Measurements from ENCODE around the gene NXPH3.

Gene NXPH3

DNA sequence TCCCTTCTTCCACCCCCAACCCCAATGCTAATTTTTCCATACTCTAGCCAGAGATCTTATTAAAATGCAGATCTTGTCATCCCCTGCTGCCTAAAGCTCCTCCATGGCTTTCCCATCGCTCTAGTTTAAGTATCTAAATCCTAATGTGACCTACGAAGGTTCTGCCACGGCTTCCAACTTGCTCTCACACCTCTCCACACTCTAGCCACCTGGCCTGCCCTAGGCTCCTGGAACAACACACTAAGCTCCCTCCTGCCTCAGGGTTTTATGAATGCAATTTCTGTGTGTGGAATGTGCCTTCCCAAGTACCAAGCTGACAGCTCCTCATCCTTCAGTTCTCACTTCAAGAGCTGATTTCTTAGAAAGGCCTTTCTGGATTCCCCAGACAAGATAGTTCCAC, 16.6 kb downstream of the NXPH3 start:
- POLR2A ChIA-PET: no interaction called here
- CTCF ChIA-PET: interaction anchor here (1.4 to 2.5 kb wide), 2 partner anchors 11 to 35 kb away, joined by 5 to 7 read pairs; no protein-coding TSS in a partner anchor
- TF ChIP-seq, protein P1, sequence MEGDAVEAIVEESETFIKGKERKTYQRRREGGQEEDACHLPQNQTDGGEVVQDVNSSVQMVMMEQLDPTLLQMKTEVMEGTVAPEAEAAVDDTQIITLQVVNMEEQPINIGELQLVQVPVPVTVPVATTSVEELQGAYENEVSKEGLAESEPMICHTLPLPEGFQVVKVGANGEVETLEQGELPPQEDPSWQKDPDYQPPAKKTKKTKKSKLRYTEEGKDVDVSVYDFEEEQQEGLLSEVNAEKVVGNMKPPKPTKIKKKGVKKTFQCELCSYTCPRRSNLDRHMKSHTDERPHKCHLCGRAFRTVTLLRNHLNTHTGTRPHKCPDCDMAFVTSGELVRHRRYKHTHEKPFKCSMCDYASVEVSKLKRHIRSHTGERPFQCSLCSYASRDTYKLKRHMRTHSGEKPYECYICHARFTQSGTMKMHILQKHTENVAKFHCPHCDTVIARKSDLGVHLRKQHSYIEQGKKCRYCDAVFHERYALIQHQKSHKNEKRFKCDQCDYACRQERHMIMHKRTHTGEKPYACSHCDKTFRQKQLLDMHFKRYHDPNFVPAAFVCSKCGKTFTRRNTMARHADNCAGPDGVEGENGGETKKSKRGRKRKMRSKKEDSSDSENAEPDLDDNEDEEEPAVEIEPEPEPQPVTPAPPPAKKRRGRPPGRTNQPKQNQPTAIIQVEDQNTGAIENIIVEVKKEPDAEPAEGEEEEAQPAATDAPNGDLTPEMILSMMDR (IDR thresholded peaks at IDR 0.05; ENCODE audit: insufficient read depth, low read length, missing control alignments): no peak
- DNase-seq (ENCODE audit: low read depth, low spot score): no peak
- H3K4me3 ChIP-seq (ENCODE audit: low read depth, low read length): no peak overlapping the region

DNA sequence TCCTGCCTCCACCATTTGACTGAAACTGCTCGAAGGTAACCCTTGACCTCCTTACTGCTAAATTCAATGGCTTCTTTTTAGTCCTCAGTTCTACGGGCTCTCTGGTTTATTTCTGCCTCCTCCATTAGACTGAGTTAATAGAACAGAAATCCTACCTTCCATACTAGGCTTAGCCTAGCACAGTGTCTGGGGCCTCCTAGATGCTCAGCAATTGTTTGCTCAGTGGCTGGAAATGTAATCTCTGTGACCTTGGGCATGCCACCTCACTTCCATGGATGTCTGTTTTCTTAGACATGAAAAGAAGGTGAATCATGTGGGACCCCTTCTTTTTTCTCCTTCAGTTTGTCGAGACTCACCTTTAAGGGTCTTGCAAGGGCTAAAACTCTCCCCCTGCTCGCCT, 19.7 kb downstream of the NXPH3 start:
- ChIA-PET POLR2A (interaction anchor here (0.6 kb wide), 1 partner anchor 130 kb away, joined by 3 read pairs; no protein-coding TSS in a partner anchor), CTCF (interaction anchor here (0.8 to 2.9 kb wide), 5 partner anchors 12 to 103 kb away, joined by 3 to 13 read pairs (median 4); no protein-coding TSS in a partner anchor)

DNA sequence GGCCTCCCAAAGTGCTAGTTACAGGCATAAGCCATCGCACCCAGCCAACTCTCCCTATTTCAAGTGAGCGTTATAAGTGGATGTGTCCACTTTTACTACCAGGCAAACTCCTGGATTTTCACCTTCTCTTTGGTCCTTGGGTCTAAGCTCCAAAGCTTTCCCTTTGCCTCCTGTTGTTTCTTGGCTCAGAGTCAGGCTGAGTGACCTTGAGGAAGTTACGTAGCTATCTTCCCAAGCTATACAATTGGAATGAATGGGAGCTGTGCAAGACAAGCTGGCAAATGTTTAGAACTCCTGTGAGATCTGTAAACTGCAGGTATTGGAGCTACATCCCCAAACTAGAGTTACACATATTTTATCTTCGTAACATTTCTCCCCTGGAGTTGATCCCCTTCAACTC, 20.3 kb downstream of the NXPH3 start:
- ChIA-PET CTCF (interaction anchor here (2.4 to 2.9 kb wide), 2 partner anchors 26 to 99 kb away, joined by 9 to 13 read pairs; no protein-coding TSS in a partner anchor), POLR2A (no interaction called here)
- TF ChIP-seq, protein P1 (IDR thresholded peaks at IDR 0.05; ENCODE audit: insufficient read depth, low read length, missing control alignments): no peak
- H3K4me3 ChIP-seq (ENCODE audit: low read depth, low read length): no peak overlapping the region
- no peak for DNase-seq (ENCODE audit: low read depth, low spot score)

More for the DNA sequence above, 19.7 kb downstream of the NXPH3 start:
- DNase-seq (ENCODE audit: low read depth, low spot score): no peak
- H3K4me3 ChIP-seq (ENCODE audit: low read depth, low read length): no peak overlapping the region
- TF ChIP-seq, protein P1 (IDR thresholded peaks at IDR 0.05; ENCODE audit: insufficient read depth, low read length, missing control alignments): no peak

DNA sequence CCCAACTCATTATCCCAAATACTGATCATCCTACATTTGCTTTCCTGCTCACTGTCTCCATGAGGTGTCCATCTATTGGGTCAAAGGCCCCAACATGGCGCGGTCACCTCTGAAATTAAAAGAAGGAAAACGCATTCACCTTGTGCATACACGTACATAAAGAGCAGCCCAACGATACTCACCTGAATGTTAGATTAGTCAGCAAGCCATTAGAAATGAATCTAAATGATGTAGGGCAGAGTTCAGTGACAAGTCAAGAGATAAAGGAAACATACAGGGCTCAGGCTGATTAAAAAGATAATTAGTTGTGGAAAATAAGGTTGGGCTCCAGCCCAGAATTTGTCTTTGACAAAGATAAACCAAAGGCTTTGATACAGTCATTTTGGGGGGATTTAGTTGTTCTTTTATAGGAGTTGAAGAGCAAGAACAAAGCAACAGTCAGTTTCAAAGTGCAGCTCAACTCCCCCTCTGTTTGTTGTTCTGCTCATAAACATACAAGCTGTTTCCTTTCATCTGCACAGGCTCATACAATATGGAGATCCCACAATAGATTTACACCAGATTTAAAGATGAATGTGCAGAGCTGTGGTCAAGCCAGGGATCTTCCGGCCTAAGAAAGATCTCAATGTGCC, 21.1 kb downstream of the NXPH3 start:
- H3K4me3 ChIP-seq (ENCODE audit: low read depth, low read length): no peak overlapping the region
- TF ChIP-seq, protein P1 (IDR thresholded peaks at IDR 0.05; ENCODE audit: insufficient read depth, low read length, missing control alignments): no peak
- ChIA-PET POLR2A (no interaction called here), CTCF (interaction anchor here (1.1 to 2.4 kb wide), 5 partner anchors 21 to 85 kb away, joined by 3 to 13 read pairs (median 4); partner anchors contain the start of gene NXPH3)
- DNase-seq (ENCODE audit: low read depth, low spot score): no peak

DNA sequence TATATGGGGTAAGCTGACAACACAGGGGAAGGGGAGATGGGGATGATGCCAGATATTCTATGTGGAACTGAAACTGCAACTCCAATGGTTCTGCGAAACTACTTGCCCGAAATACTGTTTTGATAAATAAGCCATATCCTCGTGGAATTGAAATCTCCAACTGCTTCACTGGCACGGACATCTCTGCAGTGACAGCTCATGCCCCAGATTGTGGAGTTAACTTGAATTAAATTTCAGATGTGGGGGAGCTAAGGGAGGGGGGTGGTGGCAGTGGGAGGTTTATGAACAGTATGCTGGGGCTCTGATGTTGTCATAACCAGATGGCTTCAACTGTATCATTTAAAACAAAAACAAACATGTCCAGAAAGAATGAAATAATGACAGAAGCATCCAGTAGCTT, 21.8 kb downstream of the NXPH3 start:
- CTCF ChIA-PET: interaction anchor here (1.1 to 2.3 kb wide), 4 partner anchors 21 to 84 kb away, joined by 3 to 11 read pairs (median 4); partner anchors contain the start of gene NXPH3
- TF ChIP-seq, protein P1 (IDR thresholded peaks at IDR 0.05; ENCODE audit: insufficient read depth, low read length, missing control alignments): no peak
- DNase-seq (ENCODE audit: low read depth, low spot score): no peak
- POLR2A ChIA-PET: no interaction called here
- H3K4me3 ChIP-seq (ENCODE audit: low read depth, low read length): no peak overlapping the region

DNA sequence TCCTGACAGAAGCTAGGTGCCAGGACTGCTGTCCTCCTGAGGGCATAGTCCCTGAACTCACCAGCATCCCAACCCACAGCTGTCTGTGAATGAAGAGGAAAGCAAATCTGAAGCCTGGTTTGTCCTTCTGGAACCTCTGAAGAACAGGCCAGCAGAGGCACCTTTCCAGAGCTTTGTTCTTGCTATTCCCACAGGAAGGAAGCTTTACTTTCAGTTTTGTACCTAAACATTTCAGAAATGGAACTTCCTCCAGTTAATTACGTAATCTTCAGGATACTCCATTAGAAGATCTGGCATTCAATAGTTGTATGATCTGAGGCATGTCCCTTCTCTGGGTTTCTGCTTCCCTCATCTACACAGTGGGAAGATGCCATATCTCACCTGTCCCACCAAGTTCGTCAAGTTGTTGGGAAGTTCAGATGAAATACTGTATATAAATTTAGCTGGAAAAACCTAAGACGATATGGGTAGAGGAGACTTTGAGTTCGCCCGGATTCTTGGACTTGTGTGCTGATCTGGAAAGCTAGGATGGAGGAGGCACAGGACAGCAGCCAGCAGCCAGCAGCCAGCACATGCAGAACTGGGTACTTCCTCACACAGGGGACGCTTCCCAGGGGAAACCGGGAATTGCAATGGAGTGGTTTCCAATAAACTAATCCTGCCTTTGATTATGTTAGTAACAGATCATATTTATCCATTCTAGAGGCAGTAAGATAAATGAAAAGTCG, 22.4 kb downstream of the NXPH3 start:
- DNase-seq (ENCODE audit: low read depth, low spot score): no peak
- CTCF ChIA-PET: interaction anchor here (0.8 to 2.3 kb wide), 5 partner anchors 20 to 98 kb away, joined by 3 to 11 read pairs (median 6); partner anchors contain the start of gene NXPH3
- POLR2A ChIA-PET: no interaction called here
- TF ChIP-seq, protein P1 (IDR thresholded peaks at IDR 0.05; ENCODE audit: insufficient read depth, low read length, missing control alignments): no peak
- no peak overlapping the region for H3K4me3 ChIP-seq (ENCODE audit: low read depth, low read length)
